ENCODE measurements around the gene OPN1MW3.

OPN1MW3 gene

GRCh38 chrX:154310616-154311536 is 53.5 kb downstream of the OPN1MW3 start:
- TF ChIP-seq, protein P1, sequence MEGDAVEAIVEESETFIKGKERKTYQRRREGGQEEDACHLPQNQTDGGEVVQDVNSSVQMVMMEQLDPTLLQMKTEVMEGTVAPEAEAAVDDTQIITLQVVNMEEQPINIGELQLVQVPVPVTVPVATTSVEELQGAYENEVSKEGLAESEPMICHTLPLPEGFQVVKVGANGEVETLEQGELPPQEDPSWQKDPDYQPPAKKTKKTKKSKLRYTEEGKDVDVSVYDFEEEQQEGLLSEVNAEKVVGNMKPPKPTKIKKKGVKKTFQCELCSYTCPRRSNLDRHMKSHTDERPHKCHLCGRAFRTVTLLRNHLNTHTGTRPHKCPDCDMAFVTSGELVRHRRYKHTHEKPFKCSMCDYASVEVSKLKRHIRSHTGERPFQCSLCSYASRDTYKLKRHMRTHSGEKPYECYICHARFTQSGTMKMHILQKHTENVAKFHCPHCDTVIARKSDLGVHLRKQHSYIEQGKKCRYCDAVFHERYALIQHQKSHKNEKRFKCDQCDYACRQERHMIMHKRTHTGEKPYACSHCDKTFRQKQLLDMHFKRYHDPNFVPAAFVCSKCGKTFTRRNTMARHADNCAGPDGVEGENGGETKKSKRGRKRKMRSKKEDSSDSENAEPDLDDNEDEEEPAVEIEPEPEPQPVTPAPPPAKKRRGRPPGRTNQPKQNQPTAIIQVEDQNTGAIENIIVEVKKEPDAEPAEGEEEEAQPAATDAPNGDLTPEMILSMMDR (IDR thresholded peaks at IDR 0.05; ENCODE audit: low read depth, low read length, missing control alignments), result no peak
- in situ Hi-C loops (cut with HindIII; ENCODE audit: low sequenced_read_pairs), result no loop called here
- no peak overlapping the region for H3K4me3 ChIP-seq (ENCODE audit: low read depth, low read length)
- DNase-seq (ENCODE audit: low read depth), result no peak

- TF ChIP-seq, protein P1 (IDR thresholded peaks at IDR 0.05; ENCODE audit: low read depth, low read length, missing control alignments), result no peak
- in situ Hi-C loops (cut with HindIII; ENCODE audit: low sequenced_read_pairs), result no loop called here
- no peak overlapping the region for H3K4me3 ChIP-seq (ENCODE audit: low read depth, low read length)
- DNase-seq (ENCODE audit: low read depth), result no peak
These were observed 54.7 kb downstream of the OPN1MW3 start for GRCh38 chrX:154312116-154312515.

GRCh38 chrX:154313147-154313546 is 55.8 kb downstream of the OPN1MW3 start:
- in situ Hi-C loops (cut with HindIII; ENCODE audit: low sequenced_read_pairs), result no loop called here
- H3K4me3 ChIP-seq (ENCODE audit: low read depth, low read length), result no peak overlapping the region
- DNase-seq (ENCODE audit: low read depth), result no peak
- TF ChIP-seq, protein P1 (IDR thresholded peaks at IDR 0.05; ENCODE audit: low read depth, low read length, missing control alignments), result no peak

DNA sequence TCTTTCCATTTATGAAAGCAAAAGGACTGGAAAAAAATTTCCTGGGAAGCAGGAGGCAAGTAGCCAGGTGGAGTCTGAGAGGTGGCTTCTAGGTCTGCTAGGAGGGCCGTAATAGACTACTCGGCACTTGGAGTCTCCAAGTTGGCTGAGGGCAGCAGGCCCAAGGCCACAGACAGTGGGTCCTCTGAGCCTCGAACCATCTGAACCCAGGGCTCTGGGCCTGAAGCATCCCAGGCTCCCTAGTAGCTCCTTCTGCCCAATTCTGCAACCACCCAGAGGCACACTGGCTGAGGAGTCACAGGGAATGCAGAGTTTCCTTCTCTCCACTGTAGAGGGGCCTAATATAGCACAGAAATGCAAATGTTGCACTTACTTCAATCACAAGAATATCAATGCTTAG is 58.0 kb downstream of the OPN1MW3 start:
- in situ Hi-C loops (cut with HindIII; ENCODE audit: low sequenced_read_pairs), result no loop called here
- DNase-seq (ENCODE audit: low read depth), result no peak
- TF ChIP-seq, protein P1 (IDR thresholded peaks at IDR 0.05; ENCODE audit: low read depth, low read length, missing control alignments), result no peak
- no peak overlapping the region for H3K4me3 ChIP-seq (ENCODE audit: low read depth, low read length)

DNA sequence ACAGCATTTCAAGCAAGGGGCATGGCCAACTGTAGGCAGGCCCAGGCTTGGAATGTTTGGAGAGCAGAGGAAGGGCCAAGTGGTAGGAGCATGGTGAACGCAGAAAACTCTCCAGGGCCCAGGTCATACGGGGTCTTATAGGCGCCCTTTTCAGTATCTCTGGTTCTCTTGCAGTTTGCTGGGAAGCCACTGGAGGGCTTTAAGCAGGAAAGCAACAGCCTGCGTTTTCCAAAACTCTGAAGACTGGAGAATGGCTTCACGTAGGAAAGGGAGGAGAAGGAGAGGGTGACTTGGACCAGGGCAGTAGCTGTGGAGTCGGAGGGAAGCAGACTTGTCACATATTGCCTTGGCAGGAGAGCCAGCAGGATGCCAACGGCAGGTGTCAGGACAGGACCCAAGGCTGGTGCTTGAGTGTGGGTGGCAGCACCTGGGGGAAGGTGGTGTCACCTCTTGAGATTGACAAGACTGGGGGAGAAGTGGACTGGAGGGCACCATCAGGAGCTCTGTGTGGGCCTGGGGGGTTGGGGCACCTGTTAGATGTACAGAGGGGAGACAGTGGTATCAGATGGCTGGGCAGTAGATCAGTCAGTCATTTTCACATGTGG is 60.1 kb downstream of the OPN1MW3 start:
- TF ChIP-seq, protein P1 (IDR thresholded peaks at IDR 0.05; ENCODE audit: low read depth, low read length, missing control alignments), result peak; percentile 66
- no peak for DNase-seq (ENCODE audit: low read depth)
- in situ Hi-C loops (cut with HindIII; ENCODE audit: low sequenced_read_pairs), result no loop called here
- H3K4me3 ChIP-seq (ENCODE audit: low read depth, low read length), result no peak overlapping the region

- no peak overlapping the region for H3K4me3 ChIP-seq (ENCODE audit: low read depth, low read length)
- TF ChIP-seq, protein P1 (IDR thresholded peaks at IDR 0.05; ENCODE audit: low read depth, low read length, missing control alignments), result no peak
- in situ Hi-C loops (cut with HindIII; ENCODE audit: low sequenced_read_pairs), result no loop called here
- DNase-seq (ENCODE audit: low read depth), result no peak
These were observed 63.0 kb downstream of the OPN1MW3 start for GRCh38 chrX:154320406-154320805.

All from astrocyte of the cerebellum (primary cell).